GM12801 (cell line): ENCODE data around the gene DCC.

Experiments used
- TF ChIP-seq, protein P1 (sequence below): IDR thresholded peaks from one replicate; pipeline ENCODE4 v1.5.1; 2011; ENCODE audit warnings: control low read depth; ENCODE audit not compliant: insufficient read length; ENCODE audit errors: extremely low read depth

DCC gene

DNA sequence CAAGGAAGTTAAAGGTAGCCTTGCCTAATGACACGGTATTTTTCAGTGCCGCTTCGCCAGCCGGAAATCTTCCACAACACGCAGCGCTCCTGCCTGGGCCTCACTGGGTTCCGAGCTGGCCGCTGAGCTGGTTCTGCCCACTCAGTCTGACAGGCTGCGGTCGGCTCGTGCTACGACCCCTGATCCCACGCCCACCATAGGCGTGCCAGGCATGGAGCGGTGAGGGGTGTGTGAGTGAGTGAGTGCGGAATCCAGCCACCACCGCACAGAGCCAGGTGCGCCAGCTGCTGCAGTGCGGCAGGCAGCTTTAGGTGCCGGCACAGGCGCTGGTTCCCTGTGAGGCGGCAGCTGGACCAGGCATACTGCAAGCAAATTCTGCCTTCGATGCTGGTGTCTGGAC lies 407.9 kb downstream of the DCC start:
- TF ChIP-seq, protein P1, sequence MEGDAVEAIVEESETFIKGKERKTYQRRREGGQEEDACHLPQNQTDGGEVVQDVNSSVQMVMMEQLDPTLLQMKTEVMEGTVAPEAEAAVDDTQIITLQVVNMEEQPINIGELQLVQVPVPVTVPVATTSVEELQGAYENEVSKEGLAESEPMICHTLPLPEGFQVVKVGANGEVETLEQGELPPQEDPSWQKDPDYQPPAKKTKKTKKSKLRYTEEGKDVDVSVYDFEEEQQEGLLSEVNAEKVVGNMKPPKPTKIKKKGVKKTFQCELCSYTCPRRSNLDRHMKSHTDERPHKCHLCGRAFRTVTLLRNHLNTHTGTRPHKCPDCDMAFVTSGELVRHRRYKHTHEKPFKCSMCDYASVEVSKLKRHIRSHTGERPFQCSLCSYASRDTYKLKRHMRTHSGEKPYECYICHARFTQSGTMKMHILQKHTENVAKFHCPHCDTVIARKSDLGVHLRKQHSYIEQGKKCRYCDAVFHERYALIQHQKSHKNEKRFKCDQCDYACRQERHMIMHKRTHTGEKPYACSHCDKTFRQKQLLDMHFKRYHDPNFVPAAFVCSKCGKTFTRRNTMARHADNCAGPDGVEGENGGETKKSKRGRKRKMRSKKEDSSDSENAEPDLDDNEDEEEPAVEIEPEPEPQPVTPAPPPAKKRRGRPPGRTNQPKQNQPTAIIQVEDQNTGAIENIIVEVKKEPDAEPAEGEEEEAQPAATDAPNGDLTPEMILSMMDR: no peak

DNA sequence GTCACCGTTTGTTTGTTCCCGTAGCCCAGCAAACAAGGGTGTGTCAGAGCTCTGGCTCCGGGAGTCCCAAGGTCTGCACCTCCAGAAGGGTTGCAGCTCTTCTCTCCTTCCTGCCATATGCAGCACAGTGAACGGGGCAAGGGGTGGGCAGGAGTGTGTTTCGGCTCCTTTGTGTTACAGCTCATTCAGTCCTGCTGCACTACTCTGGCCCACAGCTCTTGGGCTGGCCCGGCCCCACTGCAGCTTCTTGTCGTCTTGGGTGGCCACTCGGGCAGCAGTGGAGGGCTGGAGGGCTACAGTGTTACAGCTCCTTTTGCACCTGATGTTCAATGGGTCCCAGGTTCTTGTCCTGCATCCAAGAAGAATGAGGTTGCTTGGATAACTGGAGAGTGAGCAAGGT lies 408.3 kb downstream of the DCC start:
- TF ChIP-seq, protein P1: no peak

DNA sequence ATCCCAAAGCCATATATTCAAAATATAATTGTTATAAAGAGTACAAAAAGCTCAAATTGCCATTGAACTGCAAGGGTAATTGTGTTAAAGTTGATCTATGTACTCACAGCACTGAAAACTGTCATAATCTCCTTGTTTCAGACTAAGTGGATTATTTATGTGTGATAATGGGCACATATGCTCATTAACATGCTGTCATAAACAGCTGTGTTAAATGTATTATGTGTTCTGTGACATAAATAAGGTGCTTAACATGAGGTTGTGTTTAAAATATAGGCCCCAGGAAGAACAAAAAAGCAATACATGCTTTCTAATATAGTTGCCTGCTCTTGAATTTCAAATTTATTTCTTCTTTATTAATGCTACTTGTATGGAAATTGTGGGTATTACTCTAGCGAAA lies 409.5 kb downstream of the DCC start:
- TF ChIP-seq, protein P1: no peak

DNA sequence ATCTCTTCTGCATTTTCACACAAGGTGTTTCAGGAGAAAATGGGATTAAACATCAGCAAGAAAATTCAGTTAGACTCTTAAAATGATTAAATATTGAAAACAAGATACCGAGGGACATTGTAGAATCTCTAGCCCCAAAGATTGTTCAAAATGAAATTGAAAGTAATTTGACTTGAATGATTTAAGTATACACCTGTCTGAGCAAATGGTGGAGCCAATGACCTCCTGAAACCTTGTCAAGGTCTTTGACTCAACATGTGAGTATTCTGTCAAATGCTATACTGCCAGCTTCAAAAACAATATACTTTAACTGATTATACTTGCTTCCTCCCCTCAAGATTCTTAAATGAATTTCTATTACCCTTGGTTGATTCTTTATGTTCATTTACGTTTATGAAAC lies 411.0 kb downstream of the DCC start:
- TF ChIP-seq, protein P1: no peak

DNA sequence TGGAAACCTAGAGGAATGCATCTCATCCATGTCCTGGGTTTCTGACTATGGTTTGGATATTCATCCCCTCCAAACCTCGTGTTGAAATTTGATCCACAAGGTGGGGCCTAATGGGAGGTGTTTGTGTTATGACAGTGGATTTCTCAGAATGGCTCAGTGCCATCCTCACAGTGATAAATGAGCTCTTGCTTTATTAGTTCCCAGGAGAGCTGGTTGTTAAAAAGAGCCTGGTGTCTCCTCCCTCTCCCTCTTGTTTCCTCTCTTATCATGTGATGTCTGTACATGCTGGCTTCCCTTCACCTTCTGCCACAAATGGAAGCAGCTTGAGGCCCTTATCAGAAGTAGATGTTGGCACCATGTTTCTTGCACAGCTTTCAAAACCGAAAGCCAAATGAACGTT lies 424.3 kb downstream of the DCC start:
- TF ChIP-seq, protein P1: no peak

DNA sequence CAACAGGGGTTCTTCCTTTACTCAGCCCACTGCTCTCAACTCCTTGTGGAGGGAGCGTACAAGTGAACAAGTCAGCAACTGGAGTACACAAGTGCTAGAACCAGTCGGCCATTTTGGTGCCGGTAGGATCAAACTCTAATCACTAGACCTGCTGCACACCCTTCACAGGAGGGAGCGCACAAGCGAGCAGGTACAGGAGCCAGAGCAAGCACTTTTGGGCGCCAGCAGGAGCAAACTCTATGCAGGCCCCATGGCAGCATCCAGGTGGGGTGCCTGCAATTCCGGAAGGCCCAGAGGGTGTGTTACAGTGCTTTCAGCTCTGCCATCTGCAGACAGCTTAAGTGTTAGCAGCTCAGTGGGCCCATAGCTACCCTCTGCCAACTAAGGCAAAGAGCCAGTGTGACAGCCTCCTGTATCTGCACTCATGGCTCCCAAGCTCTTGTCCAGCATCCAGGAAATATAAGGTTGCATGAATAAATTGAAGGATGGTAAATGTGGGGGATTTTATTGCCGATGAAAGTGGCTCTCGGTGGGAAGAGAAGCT lies 426.1 kb downstream of the DCC start:
- TF ChIP-seq, protein P1: no peak

DNA sequence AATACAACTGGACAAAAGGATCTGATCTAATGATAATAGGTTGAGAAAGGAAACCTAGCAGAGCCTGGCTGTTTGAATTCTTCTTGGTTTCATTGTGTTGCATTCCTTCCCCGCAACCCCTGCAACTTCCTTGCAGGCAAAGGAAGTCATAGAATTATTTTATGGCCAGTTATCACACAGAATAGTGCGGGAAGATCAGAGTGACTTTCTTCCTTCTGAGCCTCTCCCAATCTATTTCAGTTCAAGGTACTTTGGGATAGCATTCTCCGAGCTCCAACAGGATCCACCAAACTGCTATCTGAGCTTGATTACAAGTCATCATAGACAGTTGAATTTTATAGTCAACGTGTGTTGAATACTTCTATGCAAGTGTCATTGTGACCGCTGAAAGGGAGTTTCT lies 441.1 kb downstream of the DCC start:
- TF ChIP-seq, protein P1: no peak
